ENCODE measurements around the gene LAYN. TPM values are rescaled to one million over a fixed set of nuclear protein-coding genes. Genes with fewer than 3 reads are reported as not detected.

The LAYN gene
- total and polyA plus RNA-seq, 8 donors: 9.6 to 19.8 (median 15.9) TPM

DNA sequence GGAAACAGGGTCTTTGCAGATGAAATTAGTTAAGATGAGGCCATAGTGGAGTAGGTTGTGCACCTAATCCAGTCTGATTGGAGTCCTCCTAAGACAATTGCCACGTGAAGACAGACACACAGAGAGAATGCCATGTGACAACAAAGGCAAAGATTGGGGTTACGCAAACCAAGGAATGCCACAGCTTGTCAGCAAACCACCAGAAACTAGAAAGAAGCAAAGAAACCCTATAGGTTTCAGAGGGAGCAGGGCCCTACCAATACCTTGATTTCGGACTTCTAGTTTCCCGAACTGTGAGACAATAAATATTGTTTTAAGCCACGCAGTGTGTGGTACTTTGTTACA is 8.2 kb upstream of the LAYN start:
- H3K36me3 ChIP-seq: no peaks in the 10 kb centered on the region
- DNase-seq: no peak

DNA sequence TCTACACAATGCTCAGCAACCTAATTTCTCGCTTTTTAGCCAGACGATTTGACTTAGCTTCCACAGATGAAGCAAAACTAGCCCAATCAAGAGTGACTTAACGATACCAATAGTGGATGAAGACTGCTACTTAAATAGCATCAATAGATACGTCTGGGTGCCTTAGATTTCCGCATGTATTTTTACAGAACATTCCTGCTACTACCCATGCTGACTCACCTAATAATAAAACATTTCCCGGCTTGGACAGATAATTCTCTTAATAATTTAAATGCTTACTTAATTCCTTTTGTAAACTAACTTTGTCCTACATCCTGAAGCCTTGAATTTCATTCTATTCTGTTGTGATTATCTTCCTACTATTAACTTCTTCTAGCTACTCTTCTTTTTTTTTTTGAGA is 5.2 kb upstream of the LAYN start:
- no peak for ATAC-seq
- Histone ChIP-seq H3K27me3 (peaks cover 3 to 14% of the 10 kb centered on the region in 2 donors), H3K4me1 (peaks cover 6 to 9% of the 10 kb centered on the region in 2 donors), H3K9me3 (no peaks in the 10 kb centered on the region), H3K4me3 (no peak overlapping the region), H3K36me3 (no peaks in the 10 kb centered on the region), H3K27ac (no peak overlapping the region)
- intact Hi-C loops (cut with DNase I): no loop called here
- DNase-seq: no peak
- no peak for TF ChIP-seq CTCF (IDR thresholded peaks at IDR 0.05)

More for the DNA sequence above, 8.2 kb upstream of the LAYN start:
- TF ChIP-seq CTCF (IDR thresholded peaks at IDR 0.05): no peak
- H3K4me1 ChIP-seq: no peaks in the 10 kb centered on the region
- H3K9me3 ChIP-seq: no peaks in the 10 kb centered on the region
- peaks cover 3 to 4% of the 10 kb centered on the region in 2 donors for H3K27me3 ChIP-seq
- H3K4me3 ChIP-seq: no peak overlapping the region
- ATAC-seq: no peak
- H3K27ac ChIP-seq: no peak overlapping the region
- intact Hi-C loops (cut with DNase I): no loop called here

GRCh38 chr11:111537336-111537860 is 3.1 kb upstream of the LAYN start:
- intact Hi-C loops (cut with DNase I): no loop called here
- Histone ChIP-seq H3K9me3 (no peaks in the 10 kb centered on the region), H3K27me3 (peaks cover 7 to 35% of the 10 kb centered on the region in 2 donors), H3K4me3 (no peak overlapping the region), H3K36me3 (no peaks in the 10 kb centered on the region), H3K27ac (no peak overlapping the region), H3K4me1 (peaks cover 14 to 30% of the 10 kb centered on the region in 2 donors)
- ATAC-seq (no peak), DNase-seq (no peak)
- TF ChIP-seq CTCF (IDR thresholded peaks at IDR 0.05): no peak

- DNase-seq (no peak), ATAC-seq (no peak)
- TF ChIP-seq CTCF (IDR thresholded peaks at IDR 0.05): no peak
- intact Hi-C loops (cut with DNase I): no loop called here
- no peak overlapping the region for H3K27ac ChIP-seq
- no peaks in the 10 kb centered on the region for H3K9me3 ChIP-seq
- peaks cover 7 to 45% of the 10 kb centered on the region in 2 donors for H3K27me3 ChIP-seq
- no peak overlapping the region for H3K4me3 ChIP-seq
- peaks cover 14 to 35% of the 10 kb centered on the region in 2 donors for H3K4me1 ChIP-seq
- no peaks in the 10 kb centered on the region for H3K36me3 ChIP-seq
These were observed 2.0 kb upstream of the LAYN start for GRCh38 chr11:111538407-111539114.

DNA sequence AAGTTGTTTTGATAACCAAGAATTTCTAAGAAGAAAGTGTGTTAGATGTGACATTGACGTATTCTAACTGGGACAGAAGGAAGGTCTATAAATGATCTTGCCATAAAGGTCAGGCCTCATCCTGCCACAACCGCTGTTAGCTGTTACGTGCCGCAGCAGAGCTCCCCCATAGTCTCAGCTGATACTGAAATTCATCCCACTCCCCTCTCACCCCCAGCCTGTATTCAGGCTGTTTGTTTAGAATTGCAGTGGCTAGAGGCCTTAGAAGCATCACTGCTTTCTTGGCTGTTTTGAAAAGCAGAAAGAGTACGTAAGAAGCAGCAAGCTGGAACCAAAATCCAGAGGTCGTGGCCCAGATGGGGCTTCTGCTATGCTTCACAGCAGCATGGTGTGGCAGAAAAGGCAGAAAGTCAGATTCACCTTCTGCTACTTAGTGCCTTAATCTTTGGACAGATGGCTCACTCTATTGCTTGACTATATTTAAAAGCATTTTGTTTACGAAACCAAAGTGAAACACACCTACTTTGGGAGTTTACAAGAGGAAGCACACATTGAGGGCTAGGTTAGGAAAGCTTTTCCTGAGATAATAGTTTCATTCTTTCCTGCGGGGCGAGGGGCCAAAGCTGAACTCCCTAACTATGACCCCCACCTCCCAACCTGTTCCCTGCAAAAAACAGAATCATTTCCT is 950 bp upstream of the LAYN start:
- Histone ChIP-seq H3K27me3 (peaks cover 7 to 45% of the 10 kb centered on the region in 2 donors), H3K4me3 (peak overlapping the region; percentile 37 to 53), H3K9me3 (no peaks in the 10 kb centered on the region), H3K27ac (no peak overlapping the region), H3K4me1 (peaks cover 14 to 35% of the 10 kb centered on the region in 2 donors), H3K36me3 (no peaks in the 10 kb centered on the region)
- DNase-seq (no peak), ATAC-seq (no peak)
- TF ChIP-seq CTCF (IDR thresholded peaks at IDR 0.05): no peak
- intact Hi-C loops (cut with DNase I): no loop called here
